ENCODE measurements around the gene ARF5.

ARF5 gene

GRCh38 chr7:127638197-127638596, 50.0 kb downstream of the ARF5 start:
- no peak for DNase-seq

Data from T-helper 2 cell (primary cell).